HG03460 (cell line): ENCODE measurements around the gene FBXO5.
"Not testable (repeated sequence)": the region's sequence is repeated elsewhere in the genome, so short reads cannot be mapped to it uniquely, and the experiment has no call there.

Experiments
- ATAC-seq: cut with Tn5 transposase; IDR thresholded peaks from one replicate; pipeline ENCODE4 v1.9.1; 2021; ENCODE audit not compliant: unreplicated experiment

The FBXO5 gene

DNA sequence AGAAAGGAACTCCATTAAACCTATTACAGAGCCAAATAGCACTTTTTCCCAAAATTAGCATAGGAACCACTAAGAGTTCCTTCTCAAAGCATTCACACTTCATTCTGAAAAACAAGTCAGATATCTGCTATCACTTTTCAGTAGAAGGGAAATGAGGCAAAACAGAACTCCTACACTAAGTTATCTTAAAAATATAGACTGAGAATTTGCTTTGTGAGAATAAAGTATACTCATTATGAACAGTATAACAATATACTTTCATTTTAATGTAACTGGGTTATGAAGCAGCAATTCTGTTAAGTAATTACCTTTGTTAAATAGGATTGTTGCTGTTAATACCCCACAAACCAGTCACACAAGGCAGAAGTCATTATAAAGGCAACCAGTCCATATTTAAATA, 11.0 kb upstream of the FBXO5 start:
- no peak for ATAC-seq

DNA sequence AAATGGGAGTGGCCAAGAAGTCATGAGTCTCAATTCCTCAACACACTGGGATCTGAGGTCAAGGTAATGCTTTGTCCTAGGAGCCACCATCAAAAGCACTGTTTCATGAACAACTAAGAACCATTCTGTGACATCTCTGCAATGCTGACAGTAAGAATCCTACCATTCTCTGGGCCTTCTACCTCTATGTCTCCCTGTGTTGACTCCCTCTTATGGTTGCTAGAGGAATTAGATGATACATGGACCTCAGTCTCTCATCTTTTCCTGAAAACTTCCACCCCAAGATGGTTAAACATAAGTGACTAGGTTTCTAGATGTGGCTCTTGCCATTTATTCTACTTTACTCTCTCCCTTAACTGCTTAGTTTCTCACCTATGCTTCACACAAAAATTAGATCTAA, 10.6 kb upstream of the FBXO5 start:
- ATAC-seq = no peak

DNA sequence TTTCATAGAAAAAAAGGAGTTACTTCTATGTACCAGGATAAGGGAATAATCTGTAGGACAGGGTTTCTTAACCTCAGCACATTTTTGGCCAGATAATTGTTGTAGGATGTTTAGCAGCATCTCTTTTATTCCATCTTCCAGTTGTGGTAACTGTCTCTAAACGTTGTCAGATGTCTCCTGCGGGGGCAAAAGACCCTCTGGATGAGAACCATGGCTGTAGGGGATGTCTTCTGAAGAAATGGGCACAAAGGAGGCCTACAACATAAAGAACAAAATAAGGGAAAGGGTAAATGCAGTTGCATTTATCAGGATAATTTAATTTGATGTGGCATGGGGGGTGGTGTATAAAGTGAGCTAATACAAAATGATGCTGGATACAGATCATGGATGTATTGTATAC, 4.1 kb upstream of the FBXO5 start:
- ATAC-seq = no peak

DNA sequence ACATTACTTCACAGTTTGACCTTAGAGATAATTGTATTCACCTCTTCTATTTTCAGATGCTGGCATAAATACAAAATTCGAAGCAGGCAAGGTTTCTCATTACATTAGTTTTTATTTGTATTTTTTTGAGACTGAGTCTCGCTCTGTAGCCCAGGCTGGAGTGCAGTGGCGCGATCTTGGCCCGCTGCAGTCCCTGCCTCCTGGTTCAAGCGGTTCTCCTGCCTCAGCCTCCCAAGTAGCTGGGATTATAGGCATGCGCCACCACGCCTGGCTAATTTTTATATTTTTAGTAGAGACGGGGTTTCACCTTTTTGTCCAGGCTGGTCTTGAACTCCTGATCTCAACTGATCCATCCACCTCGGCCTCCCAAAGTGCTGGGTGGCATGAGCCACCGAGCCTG, 2.5 kb upstream of the FBXO5 start:
- ATAC-seq = not testable (repeated sequence)

DNA sequence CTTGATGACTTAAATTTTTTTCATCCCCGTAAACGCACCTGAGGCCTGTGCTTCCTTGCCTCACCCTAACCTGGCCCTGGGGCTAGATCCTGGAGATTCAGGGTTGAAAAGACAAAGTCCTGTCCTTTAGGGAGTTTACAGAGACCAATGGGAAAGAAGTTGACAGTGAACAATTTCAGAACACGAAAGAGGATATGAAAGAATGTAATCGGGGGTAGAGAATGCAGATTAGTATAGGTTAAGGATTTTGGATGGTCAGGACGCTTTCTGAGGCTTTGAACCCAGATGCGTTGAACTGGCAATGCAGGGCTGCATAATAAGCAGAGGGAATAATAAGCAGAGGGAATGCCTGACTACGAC, 1.7 kb upstream of the FBXO5 start:
- peak; percentile 26 for ATAC-seq

DNA sequence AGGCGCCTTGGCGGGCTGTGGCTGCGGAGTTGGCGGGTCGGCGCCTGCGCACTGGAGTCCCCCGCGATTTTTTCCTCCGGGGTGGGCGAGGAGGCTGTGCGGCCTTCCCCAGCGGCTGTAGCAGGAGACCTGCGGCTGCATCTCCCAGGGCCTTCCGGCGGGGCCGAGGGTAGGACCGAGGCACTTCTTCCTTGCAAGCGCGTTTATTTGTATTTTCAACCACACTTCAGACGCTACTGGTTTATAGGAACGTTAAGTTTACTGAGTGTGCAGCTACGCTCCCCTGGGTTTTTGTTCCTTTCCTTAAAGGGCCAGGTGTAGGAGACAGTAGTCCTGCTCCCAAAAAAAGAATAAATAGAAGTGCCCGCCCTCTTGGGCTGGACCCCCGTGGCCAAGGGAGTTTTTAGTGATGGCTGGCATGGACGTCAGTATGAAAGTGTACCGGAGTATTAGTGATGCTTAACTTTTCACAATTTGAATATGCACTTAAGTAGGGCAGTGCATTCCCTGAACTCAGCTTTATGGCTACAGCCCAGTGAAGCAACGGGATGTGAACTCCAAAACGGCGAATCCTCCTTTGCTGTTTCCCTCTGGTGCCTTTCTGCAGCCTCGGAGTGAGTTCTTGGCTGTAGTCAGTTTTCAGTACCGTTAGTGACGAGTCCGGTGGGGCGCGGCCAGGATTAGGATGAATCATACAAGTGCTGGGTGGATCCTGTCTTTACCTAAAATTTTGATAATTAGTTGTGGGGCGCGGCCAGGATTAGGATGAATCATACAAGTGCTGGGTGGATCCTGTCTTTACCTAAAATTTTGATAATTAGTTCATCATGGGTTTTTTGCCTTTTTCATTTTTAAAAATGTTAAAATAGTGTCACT, 1.0 kb upstream of the FBXO5 start:
- peak; percentile 23 for ATAC-seq

DNA sequence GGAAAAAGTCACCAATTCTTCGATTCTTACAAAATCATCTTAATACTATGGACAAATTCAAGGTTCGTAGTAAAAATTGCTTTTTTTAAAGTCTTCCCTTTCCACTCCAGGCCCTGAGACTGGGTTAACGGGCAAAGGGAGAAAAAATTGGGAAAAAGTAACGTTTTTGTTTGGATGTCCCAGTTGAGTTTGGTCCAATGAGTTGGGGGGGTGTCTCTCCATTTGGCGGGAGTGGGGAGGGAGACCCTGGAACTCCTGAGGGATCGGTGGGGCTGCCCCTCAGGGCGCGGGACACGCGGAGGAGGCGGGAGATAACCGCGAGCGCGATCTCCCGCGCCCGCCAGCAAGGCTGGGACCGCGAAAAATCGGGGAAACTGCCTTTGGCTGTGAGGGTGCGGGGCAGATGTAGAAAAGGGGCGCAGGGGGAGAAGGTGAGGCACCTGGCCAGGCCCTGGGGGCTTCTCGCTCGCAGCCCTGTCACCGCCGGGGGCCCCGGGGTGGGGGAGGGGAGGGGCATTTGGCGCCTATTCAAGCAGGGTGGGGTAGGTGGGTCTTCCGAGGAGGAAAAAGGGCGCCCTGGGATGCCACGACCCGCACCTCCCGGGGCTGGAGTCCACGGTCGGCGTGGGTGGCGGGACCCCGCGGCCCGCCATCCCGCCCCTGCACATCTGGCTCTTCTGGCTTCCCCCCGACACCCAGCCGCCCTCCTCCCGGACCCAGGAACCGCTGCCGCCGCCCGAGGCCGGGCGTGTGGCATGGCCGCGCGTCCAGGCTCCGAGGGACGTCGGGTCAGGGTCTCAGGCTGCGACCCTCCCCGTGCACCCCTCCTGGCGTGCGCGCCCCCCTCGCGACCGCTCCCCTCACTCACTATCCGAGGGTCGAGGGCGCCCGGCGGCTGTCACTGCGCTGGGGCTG, 595 bp downstream of the FBXO5 start:
- ATAC-seq = no peak

DNA sequence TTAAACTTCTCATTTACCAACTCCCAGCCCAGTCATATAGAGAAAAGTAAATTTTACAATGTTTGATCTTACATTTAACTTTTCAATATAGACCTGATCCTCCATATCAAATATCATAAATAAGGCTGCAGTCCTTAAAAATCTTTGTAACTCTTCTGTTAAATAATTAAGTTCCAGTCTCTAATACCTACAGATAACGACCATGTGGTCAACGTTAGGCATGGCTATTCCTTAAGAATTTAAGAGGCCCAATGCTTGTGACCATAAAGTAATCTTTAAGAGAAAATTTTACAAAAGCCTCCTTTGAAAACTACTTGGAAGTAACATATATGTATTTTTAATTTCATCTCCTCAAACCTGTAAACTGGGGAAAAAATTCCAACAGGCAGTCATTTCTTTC, 1.6 kb downstream of the FBXO5 start:
- ATAC-seq = no peak

DNA sequence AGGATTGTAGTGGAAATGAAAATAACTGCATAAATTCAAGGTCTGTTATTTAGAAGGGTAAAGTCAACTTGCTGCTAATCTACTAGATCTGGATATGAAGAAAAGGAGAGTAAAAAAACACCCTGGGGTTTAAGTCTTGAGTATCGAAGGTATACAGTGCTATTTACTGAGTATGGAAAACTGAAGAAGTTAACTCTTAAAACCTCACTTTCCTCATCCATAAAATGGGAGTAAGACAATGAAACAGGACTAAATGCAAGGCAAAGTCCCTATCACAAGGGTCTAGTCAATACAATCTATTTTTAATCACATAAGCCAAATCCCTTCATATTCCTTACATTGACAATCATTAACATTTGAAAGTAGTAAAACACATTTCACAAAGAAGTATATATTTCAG, 2.2 kb downstream of the FBXO5 start:
- no peak for ATAC-seq

DNA sequence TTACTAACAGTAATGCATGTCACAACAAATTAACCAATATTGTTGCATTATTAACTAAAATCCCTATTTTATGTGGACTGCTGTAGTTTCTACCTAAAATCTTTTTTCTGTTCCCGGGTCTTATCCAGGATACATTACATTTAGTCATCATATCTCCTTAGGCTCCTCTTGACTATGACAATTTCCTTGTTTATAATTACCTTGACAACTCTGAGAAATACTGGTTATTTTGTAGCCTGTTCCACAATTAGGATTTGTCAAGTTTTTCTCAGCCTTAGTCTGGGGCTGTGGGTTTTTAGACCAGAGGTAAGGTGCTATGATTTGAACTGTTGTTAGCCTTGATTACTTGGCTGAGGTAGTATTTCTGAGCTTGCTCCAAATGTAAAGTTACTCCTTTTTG, 3.7 kb downstream of the FBXO5 start:
- no peak for ATAC-seq

DNA sequence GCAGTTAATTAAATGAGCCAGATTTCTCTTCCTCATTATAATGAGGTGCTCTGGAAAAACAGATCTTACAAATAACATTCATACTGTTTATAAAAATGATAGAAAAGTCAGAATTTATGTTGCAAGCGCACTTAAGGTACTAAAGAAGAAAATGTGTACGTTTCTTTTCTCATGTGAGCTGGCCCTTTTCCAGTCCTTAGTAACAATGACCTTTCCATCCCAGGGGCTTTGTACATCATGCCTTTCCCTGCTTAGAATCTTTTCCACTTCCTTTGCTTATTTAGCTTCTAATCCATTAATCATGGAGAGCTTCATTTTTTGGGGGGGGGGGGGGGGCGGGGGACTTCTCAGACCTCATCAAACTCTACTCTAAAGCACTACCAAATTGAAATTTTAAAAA, 4.8 kb downstream of the FBXO5 start:
- no peak for ATAC-seq

DNA sequence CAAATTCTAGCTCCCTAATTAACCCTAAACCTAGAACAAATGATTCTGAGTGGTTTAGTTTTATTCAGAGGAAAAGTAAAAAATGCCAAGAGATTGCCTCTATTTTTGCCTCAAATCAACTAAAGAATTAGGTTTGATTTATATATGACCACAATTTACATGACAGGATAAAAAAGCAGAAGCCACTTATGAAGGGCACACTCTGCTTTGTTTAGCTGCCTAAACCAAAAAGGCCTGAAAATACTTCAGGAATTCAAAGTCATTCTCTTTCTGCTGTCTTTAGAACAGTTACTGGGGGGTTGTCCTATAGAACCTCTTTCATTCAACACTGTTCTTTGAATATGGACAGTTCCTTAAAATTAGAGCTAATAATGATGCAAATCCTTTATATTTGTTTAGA, 5.3 kb downstream of the FBXO5 start:
- ATAC-seq = no peak

DNA sequence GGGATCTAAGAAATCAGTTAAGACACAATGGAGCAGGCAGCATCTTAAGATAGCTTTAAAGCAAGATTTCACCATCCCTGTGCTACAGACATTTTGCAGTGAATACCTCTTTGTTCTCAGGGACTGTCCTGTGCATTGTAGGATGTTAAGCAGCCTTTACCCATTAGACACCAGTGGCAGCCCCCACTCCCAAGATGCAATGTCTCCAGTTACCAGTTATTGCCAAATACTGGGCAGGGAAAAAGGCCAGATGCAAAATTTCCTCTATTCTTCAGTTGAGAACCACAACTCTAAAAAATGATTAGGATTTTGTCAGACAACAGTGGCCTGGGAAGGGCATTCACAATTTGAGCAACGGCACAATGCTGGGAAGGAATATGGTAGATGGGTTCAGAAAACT, 6.1 kb downstream of the FBXO5 start:
- no peak for ATAC-seq

DNA sequence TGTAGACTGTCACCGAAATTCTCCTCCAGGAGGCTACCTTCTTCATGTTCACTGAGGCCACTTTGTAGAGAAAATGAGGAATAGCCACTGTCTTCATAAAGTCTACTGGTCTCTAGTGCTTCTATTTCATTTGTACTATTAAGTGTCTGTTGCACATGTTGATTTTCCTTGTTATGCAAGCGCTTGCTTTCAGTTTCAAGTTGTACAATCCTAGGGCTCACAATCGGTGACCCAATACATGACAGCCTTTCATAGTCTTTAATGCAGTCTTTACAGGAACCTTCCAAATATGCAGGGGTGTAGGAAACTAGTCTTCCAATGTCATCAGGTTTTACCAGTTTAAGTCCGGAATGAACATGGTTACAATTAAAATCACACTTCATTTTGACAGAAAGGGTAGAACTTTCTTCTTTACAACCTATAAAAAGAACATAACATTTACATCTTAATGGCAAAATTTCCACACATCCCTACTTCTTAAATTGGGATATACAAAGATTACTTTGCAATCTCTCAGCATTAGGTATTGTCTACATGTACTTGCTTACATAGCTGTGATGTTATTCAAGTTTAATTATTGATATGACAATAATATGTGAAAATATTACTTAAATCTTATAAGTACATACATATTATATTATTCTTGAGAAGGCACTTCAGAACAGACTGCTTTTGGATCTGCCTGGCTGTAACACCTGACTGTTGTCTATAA, 7.5 kb downstream of the FBXO5 start:
- ATAC-seq = peak; percentile 50

DNA sequence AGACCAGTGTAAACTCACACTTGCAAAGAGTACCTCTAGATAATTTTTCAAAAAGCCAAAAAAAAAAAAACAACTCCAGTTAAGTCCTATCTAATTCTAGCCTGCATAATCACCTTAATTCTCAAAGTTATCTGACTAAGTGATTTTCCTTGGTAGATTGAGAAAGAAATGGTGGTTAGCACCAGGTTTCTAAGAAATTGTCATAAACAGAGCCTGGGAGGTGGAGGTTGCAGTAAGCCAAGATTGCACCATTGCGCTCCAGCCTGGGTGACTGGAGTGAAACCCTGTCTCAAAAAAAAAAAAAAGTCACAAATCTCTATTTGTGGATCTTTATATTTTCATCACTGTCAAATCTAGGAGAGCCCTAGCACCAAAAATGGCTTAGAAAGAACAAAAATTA, 8.9 kb downstream of the FBXO5 start:
- ATAC-seq = no peak

DNA sequence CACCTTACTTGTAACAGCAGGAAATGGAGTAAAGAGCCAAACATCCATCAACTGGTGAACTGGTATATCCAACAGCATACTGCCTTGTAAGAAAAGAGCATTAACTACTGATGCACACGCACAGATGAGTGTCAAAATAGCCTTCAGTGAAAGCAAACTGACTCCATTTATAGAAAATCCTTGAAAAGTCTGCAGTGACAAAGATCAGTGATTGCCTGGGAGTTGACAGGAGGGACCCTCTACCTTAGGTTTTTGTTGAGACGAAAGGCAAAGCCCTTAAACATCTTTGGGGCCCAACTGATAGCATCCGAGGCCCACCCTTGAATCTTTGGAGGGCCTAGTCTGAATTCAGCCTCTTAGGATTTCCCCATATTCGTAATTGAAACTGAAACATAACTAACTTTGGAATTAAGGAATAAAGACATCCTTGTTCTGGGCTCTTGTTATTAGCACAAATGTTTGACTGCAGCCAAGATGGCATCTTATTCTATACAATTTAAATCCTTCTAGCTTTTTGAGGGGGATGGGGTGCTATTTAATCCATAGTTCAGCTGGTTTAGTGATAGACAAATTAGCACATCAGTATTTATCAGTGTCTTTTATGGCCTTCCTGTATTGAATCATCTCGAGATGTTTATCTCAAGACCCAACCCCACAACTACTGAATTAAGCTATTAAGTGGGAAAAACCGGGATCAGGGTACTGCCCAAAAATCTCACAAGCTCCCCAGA, 13.0 kb downstream of the FBXO5 start:
- no peak for ATAC-seq

DNA sequence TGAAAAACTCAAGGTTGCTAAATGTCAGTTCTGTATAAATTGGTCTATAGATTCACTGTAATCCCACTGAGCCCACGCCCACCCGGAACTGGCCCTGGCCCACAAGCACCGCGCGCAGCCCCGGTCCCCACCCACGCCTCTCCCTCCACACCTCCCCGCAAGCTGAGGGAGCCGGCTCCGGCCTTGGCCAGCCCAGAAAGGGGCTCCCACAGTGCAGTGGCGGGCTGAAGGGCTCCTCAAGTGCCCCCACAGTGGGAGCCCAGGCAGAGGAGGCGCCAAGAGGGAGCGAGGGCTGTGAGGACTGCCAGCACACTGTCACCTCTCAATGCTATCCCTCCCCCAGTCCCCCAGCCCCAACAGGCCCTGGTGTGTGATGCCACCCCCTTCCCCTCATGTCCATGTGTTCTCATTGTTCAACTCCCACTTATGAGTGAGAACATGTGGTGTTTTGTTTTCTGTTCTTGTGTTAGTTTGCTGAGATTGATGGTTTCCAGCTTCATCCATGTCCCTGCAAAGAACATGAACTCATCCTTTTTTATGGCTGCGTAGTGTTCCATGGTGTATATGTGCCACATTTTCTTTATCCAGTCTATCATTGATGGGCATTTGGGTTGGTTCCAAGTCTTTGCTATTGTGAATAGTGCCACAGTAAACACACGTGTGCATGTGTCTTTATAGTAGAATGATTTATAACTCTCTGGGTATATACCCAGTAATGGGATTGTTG, 16.5 kb downstream of the FBXO5 start:
- not testable (repeated sequence) for ATAC-seq

DNA sequence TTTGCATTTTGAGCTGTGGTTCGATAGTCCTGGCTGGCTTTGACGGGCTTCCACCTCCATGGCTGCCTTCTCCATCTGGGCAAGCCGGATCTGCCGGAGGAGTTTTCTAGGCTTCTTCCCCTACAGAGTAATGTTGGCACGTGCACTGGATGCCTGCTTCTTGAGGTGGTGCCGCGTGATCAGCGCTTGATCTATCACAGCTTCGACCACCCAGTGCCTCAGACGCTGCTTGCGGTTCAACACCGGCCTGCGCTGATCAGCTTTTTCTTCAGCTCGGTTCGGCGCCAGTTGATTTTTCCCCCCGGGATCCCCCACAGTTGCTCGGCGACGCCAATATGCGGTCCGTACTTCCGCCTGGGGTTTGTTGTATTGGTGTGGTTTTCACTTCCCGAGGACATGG, 23.5 kb downstream of the FBXO5 start:
- ATAC-seq = no peak

DNA sequence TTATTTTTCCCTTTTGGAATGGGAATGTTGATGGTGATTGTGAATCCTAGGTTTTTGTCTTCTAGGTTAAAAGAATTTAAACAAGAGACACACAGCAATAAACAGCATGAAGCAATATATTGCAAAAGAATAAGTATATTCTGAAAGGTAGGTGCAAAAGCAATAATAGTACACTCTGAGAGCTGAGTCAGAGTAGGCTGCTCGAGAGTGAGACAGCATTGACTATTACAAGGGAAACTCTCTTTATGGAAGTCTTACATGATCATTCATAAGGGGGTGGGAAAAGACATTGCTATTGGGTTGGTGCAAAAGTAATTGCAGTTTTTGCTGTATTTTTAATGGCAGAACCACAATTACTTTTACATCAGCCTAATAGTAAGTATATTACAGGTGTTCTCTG, 25.0 kb downstream of the FBXO5 start:
- no peak for ATAC-seq

DNA sequence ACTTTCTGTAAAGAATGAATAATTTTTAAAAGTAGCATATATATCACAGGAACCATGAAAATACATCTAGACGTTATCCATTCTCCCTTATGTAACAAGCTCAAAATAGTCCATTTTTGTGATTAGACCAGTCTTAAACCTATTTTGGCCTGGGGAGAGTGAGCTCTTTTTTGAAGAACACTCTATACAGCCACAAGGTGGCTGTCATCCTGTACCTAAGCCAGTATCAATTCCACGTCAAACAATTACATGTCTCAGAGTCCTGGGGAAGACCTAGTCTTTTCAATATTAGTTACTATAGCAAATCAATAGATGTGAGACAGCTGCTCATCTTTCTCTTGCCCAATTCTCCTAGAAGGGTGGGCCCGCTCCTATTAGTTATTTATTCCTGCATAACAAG, 28.4 kb downstream of the FBXO5 start:
- no peak for ATAC-seq
